NCI-H2107 treated with DMSO at 0.1 percent for 48 hours (cell line): ENCODE data around the gene ZNF618.
"Not testable (repeated sequence)": the region's sequence is repeated elsewhere in the genome, so short reads cannot be mapped to it uniquely, and the experiment has no call there.

Experiments
- DNase-seq: peaks from one replicate; lab custom pipeline; 2025; ENCODE audit not compliant: unreplicated experiment; lab: John Stamatoyannopoulos, UW

The ZNF618 gene

GRCh38 chr9:114034196-114034595 is 158.1 kb downstream of the ZNF618 start:
- no peak for DNase-seq

- DNase-seq: no peak
These were observed 158.6 kb downstream of the ZNF618 start for GRCh38 chr9:114034661-114035062.

GRCh38 chr9:114035221-114035844 is 159.2 kb downstream of the ZNF618 start:
- DNase-seq: no peak

- DNase-seq: no peak
These were observed 160.0 kb downstream of the ZNF618 start for GRCh38 chr9:114035845-114036801.

GRCh38 chr9:114037249-114037648 is 161.1 kb downstream of the ZNF618 start:
- DNase-seq: no peak

GRCh38 chr9:114037961-114038723 is 162.0 kb downstream of the ZNF618 start:
- DNase-seq: no peak

- DNase-seq: no peak
These were observed 162.7 kb downstream of the ZNF618 start for GRCh38 chr9:114038724-114039313.

GRCh38 chr9:114039484-114039883 is 163.4 kb downstream of the ZNF618 start:
- DNase-seq: no peak

- not testable (repeated sequence) for DNase-seq
These were observed 167.6 kb downstream of the ZNF618 start for GRCh38 chr9:114043660-114044059.

GRCh38 chr9:114046237-114046755 is 170.2 kb downstream of the ZNF618 start:
- no peak for DNase-seq

GRCh38 chr9:114046875-114047274 is 170.8 kb downstream of the ZNF618 start:
- no peak for DNase-seq

- no peak for DNase-seq
These were observed 171.6 kb downstream of the ZNF618 start for GRCh38 chr9:114047717-114048116.

- DNase-seq: no peak
These were observed 172.7 kb downstream of the ZNF618 start for GRCh38 chr9:114048533-114049415.

GRCh38 chr9:114049441-114050225 is 173.5 kb downstream of the ZNF618 start:
- no peak for DNase-seq

- no peak for DNase-seq
These were observed 174.1 kb downstream of the ZNF618 start for GRCh38 chr9:114050226-114050568.

GRCh38 chr9:114050646-114051045 is 174.5 kb downstream of the ZNF618 start:
- DNase-seq: no peak

- no peak for DNase-seq
These were observed 175.2 kb downstream of the ZNF618 start for GRCh38 chr9:114051281-114051680.

GRCh38 chr9:114051706-114052105 is 175.6 kb downstream of the ZNF618 start:
- DNase-seq: no peak
